OCI-LY7 (cell line): ENCODE data around the gene PPP1R3A.
"Not testable (repeated sequence)": the region's sequence is repeated elsewhere in the genome, so short reads cannot be mapped to it uniquely, and the experiment has no call there.

ENCODE experiments used
- EZH2phosphoT487 ChIP-seq: fragments of 200-600 bp; sonication (generic); IDR thresholded peaks from 2 replicates; pipeline ENCODE4 v1.6.1; 2018; ENCODE audit warnings: low read depth, borderline replicate concordance, mild to moderate bottlenecking, mixed run types, antibody characterized with exemption, low read length, moderate library complexity, mixed read lengths
- TF ChIP-seq, protein P1 (sequence below): fragments of 200-600 bp; sonication (generic); conservative IDR thresholded peaks from 2 replicates; pipeline ENCODE4 v1.5.1; 2014; ENCODE audit warnings: mild to moderate bottlenecking, antibody characterized with exemption, low read length, moderate library complexity, mixed read lengths

DNA sequence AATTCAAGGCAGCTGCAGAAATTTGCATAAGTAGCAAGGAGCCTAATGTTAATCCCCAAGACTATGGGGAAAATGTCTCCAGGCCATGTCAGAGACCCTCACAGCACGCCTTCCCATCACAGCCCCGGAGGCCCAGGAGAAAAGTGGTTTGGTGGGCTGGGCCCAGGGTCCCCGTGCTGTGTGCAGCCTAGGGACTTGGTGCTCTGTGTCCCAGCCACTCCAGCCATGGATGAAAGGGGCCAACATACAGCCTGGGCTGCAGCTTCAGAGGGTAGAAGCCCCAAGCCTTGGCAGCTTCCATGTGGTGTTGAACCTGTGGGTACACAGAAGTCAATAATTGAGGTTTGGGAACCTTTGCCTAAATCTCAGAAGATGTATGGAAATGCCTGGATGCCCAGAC, 10.6 kb upstream of the PPP1R3A start:
- TF ChIP-seq, protein P1, sequence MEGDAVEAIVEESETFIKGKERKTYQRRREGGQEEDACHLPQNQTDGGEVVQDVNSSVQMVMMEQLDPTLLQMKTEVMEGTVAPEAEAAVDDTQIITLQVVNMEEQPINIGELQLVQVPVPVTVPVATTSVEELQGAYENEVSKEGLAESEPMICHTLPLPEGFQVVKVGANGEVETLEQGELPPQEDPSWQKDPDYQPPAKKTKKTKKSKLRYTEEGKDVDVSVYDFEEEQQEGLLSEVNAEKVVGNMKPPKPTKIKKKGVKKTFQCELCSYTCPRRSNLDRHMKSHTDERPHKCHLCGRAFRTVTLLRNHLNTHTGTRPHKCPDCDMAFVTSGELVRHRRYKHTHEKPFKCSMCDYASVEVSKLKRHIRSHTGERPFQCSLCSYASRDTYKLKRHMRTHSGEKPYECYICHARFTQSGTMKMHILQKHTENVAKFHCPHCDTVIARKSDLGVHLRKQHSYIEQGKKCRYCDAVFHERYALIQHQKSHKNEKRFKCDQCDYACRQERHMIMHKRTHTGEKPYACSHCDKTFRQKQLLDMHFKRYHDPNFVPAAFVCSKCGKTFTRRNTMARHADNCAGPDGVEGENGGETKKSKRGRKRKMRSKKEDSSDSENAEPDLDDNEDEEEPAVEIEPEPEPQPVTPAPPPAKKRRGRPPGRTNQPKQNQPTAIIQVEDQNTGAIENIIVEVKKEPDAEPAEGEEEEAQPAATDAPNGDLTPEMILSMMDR: not testable (repeated sequence)
- not testable (repeated sequence) for TF ChIP-seq EZH2phosphoT487
